GM23338 (cell line): Measurements from ENCODE around the gene FRMPD1.

Experiments
- CREB1 ChIP-seq: fragments of 250-450 bp; sonication (Bioruptor Pico); IDR thresholded peaks from 2 replicates; pipeline ENCODE4 v1.5.0; 2020; ENCODE audit warnings: low read depth, mild to moderate bottlenecking, moderate library complexity
- CTCF ChIP-seq, 2 experiments: fragments of 200-600 bp in 1 of 2; sonication (generic) in 1 of 2; conservative IDR thresholded peaks; 2 replicates each; pipeline versions ENCODE4 v1.5.1 to v1.6.1; 2016 to 2017; ENCODE audit warnings: antibody characterized with exemption in 2 of 2, low read depth in 2 of 2, mild to moderate bottlenecking in 2 of 2, moderate library complexity in 1 of 2
- ETS1 ChIP-seq: IDR thresholded peaks from 2 replicates; pipeline ENCODE4 v1.6.1; 2016; ENCODE audit warnings: antibody characterized with exemption
- EZH2 ChIP-seq: fragments of 200-600 bp; sonication (generic); IDR thresholded peaks from one replicate; pipeline ENCODE4 v1.8.0; 2017; ENCODE audit warnings: antibody characterized with exemption, mild to moderate bottlenecking, low read depth; ENCODE audit not compliant: unreplicated experiment
- JUNB ChIP-seq: IDR thresholded peaks from one replicate; pipeline ENCODE4 v1.6.1; 2016; ENCODE audit warnings: antibody characterized with exemption; ENCODE audit not compliant: unreplicated experiment
- POLR2AphosphoS5 ChIP-seq: IDR thresholded peaks from 2 replicates; pipeline ENCODE4 v1.6.1; 2016; ENCODE audit warnings: antibody characterized with exemption, low read depth
- REST ChIP-seq: IDR thresholded peaks from one replicate; pipeline ENCODE4 v1.6.1; 2018; ENCODE audit warnings: antibody characterized with exemption; ENCODE audit not compliant: unreplicated experiment
- ZNF331 ChIP-seq: fragments of 250-450 bp; sonication (Bioruptor Pico); IDR thresholded peaks from 2 replicates; pipeline ENCODE4 v1.5.0; 2020; ENCODE audit warnings: low read depth, mild to moderate bottlenecking, moderate library complexity

- no peak for TF ChIP-seq POLR2AphosphoS5
- TF ChIP-seq EZH2, result no peak
- no peak for TF ChIP-seq CTCF (conservative IDR thresholded peaks at IDR 0.05; ENCODE audit: low read depth in 2 of 2)
- TF ChIP-seq REST, result no peak
- no peak for TF ChIP-seq CREB1 (CRISPR knock-in tag)
- no peak for TF ChIP-seq JUNB
- no peak for TF ChIP-seq ZNF331 (CRISPR knock-in tag)
- TF ChIP-seq ETS1, result no peak
Observed at GRCh38 chr9:37694355-37694754, 43.6 kb downstream of the FRMPD1 start.
